WI38 (cell line): ENCODE results near the gene PDE4B.

Experiments
- H3K4me3 ChIP-seq: 2 replicates; pipeline ENCODE4 v1.5.1; 2011; ENCODE audit warnings: low read depth, mild to moderate bottlenecking, control low read depth, low read length
- CTCF ChIP-seq: IDR thresholded peaks from 2 replicates; pipeline ENCODE4 v1.5.1; 2012; ENCODE audit warnings: low read depth, mild to moderate bottlenecking, control low read depth, low read length

The PDE4B gene

GRCh38 chr1:66273656-66274055, 481.0 kb downstream of the PDE4B start:
- no peak overlapping the region for H3K4me3 ChIP-seq
- no peak for TF ChIP-seq CTCF

GRCh38 chr1:66274634-66275033, 481.9 kb downstream of the PDE4B start:
- H3K4me3 ChIP-seq: no peak overlapping the region
- no peak for TF ChIP-seq CTCF

- H3K4me3 ChIP-seq: no peak overlapping the region
- no peak for TF ChIP-seq CTCF
Observed at GRCh38 chr1:66275083-66275482, 482.4 kb downstream of the PDE4B start.

- H3K4me3 ChIP-seq: no peak overlapping the region
- TF ChIP-seq CTCF: no peak
Observed at GRCh38 chr1:66275601-66276023, 482.9 kb downstream of the PDE4B start.

GRCh38 chr1:66276218-66276617, 483.5 kb downstream of the PDE4B start:
- TF ChIP-seq CTCF: no peak
- no peak overlapping the region for H3K4me3 ChIP-seq

GRCh38 chr1:66278260-66279021, 485.7 kb downstream of the PDE4B start:
- TF ChIP-seq CTCF: no peak
- H3K4me3 ChIP-seq: no peak overlapping the region

GRCh38 chr1:66281808-66282207, 489.1 kb downstream of the PDE4B start:
- no peak overlapping the region for H3K4me3 ChIP-seq
- TF ChIP-seq CTCF: no peak
